Measurements from ENCODE around the gene SYNE2.

SYNE2 gene

GRCh38 chr14:63875311-63875710, 22.5 kb downstream of the SYNE2 start:
- DNase-seq: no peak

- no peak for DNase-seq
Observed at GRCh38 chr14:63877550-63877939, 24.7 kb downstream of the SYNE2 start.

- no peak for DNase-seq
Observed at GRCh38 chr14:63878052-63878451, 25.2 kb downstream of the SYNE2 start.

GRCh38 chr14:63878792-63879191, 26.0 kb downstream of the SYNE2 start:
- no peak for DNase-seq

- no peak for DNase-seq
Observed at GRCh38 chr14:63881926-63882325, 29.1 kb downstream of the SYNE2 start.

GRCh38 chr14:63887899-63888298, 35.1 kb downstream of the SYNE2 start:
- no peak for DNase-seq

GRCh38 chr14:63890553-63890952, 37.7 kb downstream of the SYNE2 start:
- DNase-seq: no peak

GRCh38 chr14:63891148-63891975, 38.6 kb downstream of the SYNE2 start:
- no peak for DNase-seq

- DNase-seq: no peak
Observed at GRCh38 chr14:63892265-63892664, 39.5 kb downstream of the SYNE2 start.

- DNase-seq: no peak
Observed at GRCh38 chr14:63893701-63894458, 41.1 kb downstream of the SYNE2 start.

GRCh38 chr14:63895510-63895909, 42.7 kb downstream of the SYNE2 start:
- DNase-seq: no peak

GRCh38 chr14:63896278-63896720, 43.5 kb downstream of the SYNE2 start:
- no peak for DNase-seq

GRCh38 chr14:63897721-63898163, 44.9 kb downstream of the SYNE2 start:
- no peak for DNase-seq

GRCh38 chr14:63899953-63900352, 47.1 kb downstream of the SYNE2 start:
- DNase-seq: peak; percentile 19

GRCh38 chr14:63901434-63902085, 48.8 kb downstream of the SYNE2 start:
- no peak for DNase-seq

GRCh38 chr14:63902375-63902976, 49.7 kb downstream of the SYNE2 start:
- DNase-seq: no peak

GRCh38 chr14:63904724-63905123, 51.9 kb downstream of the SYNE2 start:
- DNase-seq: no peak

GRCh38 chr14:63905370-63905769, 52.6 kb downstream of the SYNE2 start:
- DNase-seq: no peak

GRCh38 chr14:63908667-63909264, 56.0 kb downstream of the SYNE2 start:
- no peak for DNase-seq

GRCh38 chr14:63909984-63910383, 57.2 kb downstream of the SYNE2 start:
- DNase-seq: no peak

GRCh38 chr14:63910583-63911363, 58.0 kb downstream of the SYNE2 start:
- DNase-seq: no peak

- no peak for DNase-seq
Observed at GRCh38 chr14:63911404-63911803, 58.6 kb downstream of the SYNE2 start.

Data from CD4-positive, alpha-beta T cell treated with Interleukin-4 for 4 hours (primary cell).